ENCODE data around the gene ZNF316.
"Not testable (repeated sequence)": the region's sequence is repeated elsewhere in the genome, so short reads cannot be mapped to it uniquely, and the experiment has no call there.

ZNF316 gene

DNA sequence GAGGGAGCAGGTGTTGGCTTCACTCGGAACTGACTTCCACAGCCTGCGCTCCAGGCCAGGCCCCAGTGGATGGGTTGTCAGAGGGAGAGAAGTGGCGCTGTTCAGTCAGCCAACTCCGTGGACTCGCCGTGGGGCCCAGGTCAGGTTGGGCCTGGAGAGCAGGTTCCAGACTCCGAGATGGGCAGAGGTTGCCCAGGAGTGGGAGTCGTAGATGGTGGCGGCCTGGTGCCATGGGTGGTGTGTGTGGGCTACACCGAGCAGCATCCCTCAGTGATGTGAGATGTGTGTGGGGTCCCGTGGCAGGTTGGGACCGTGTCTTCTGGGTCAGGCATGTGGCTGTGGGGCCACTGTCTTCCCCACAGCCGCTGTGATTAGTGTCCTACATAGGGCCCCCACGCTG lies 10.4 kb downstream of the ZNF316 start:
- DNase-seq = no peak

DNA sequence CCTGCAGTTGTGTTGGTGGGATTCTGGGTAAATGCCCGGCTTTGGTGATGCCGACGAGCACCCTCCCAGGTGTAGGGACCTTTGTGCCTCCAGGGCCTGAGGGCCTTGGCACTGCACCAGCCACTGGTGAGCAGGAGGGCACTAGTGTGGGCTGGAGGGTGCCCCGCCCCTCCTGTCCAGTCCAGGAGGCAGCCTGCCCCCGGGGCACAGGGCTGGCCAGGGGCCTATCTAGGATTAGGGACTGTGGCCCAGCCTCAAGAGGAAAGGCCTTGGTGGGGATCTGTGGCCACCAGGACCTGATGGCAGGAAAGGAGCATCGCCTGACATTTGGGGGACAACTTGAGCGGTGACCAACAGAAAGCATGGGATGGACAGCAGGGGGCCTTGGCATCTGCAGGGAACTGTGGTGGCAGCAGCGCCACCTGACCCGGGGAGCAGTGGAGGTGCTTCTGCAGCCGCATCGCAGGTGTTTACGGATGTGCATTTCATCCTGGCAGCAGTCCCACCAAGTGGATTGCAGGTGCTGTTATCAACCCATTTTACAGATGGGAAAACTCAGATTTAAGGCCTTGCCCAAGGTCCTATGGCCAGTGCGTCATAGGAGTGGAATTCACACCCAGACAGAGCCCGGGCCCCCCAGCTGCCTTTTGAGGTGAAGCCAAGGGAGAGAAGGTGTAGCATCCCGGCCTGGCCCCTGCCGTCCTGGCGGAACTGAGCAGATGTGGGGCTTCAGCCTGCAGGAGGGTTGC lies 11.1 kb downstream of the ZNF316 start:
- no peak for DNase-seq

DNA sequence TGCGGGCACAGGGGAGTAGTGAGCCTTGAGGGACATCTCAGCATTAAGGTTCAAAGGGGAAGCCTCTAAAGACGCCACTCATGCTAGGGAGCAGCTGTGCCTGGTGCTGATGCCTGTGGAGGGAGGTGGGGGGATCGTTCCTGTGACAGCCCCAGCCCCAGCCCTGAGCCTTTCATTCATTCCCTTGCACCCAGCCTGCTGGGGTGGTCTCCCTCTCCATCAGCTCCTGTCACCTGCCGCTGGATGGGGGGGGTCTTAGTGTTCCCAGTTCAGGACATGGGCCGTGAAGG lies 11.6 kb downstream of the ZNF316 start:
- DNase-seq = no peak

DNA sequence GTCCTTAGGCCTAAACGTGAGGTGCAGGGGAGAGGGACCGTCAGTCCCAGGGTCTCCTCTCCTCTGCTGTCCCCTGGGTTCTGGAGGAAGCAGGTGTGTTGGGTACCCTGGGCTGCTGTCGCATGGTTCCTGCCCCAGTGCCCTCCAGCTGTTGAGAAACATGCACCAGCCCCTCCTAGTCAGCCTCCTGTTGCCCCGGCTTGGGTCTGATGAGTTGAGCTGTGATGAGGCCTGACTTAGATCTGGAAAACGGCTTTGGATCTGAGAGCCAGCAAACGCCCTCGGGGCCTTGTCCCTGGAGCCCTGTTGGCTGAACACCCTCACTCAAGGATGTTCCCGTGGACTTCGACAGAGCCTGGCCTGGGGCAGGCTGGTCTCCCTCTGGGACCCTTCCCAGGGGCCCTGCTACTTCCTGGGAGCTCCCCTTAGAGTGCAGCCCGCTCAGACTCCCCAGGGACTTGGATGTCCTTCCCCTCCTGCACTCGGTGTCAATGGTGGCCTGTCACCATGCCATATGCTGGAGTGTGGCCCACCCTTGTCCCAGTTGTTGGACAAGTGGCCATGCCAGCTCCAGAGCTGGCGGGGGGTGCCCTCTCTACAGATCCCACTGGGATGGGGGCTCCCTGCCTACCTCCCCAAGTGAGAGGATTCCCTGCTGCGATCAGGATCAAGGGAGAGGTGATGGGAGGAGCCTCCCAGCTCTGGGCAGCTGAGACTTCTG lies 12.3 kb downstream of the ZNF316 start:
- no peak for DNase-seq

DNA sequence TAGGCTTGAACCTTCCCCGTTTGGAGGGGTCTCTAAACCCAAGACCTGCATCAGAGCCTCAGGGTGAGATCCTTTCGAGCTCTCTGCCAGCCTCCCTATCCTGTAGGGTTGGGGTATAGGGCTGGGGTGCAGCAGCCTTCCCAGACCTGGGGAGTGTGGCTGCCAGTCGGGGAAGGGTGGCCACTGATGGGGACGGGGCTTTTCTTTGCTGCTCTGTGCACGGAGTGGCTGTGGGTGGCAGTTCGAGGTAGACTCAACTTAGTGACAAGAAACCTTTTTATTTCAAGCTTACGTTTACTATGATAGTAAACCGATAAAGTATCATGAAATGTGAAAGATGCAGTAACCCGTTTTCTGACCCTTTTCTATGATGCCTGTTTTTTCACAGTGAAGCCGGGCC lies 13.0 kb downstream of the ZNF316 start:
- DNase-seq = no peak

DNA sequence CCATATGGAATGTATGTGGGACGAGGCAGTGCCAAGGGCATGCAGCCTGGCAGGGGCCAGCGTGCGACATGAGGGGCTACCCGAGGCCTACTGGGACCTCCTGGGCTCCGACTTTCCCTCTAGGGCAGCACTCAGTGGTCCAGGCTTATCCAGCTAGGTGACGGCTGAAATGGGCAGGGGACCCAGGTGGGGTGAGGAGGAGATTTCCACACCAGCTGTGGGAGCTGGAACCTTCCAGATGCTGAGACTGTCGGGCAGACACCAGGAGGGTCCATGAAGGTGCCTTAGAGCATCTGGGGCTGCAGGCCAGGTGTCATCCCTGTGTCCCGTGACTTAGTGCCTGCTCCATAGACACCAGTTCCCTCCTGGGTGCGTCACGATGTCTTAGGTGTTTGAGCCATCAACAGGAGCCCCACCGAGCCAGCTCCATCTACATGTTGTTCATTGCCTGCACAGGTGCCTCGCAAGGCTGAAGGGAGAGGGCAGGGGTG lies 13.4 kb downstream of the ZNF316 start:
- no peak for DNase-seq

GRCh38 chr7:6651851-6652445 lies 14.8 kb downstream of the ZNF316 start:
- no peak for DNase-seq

DNA sequence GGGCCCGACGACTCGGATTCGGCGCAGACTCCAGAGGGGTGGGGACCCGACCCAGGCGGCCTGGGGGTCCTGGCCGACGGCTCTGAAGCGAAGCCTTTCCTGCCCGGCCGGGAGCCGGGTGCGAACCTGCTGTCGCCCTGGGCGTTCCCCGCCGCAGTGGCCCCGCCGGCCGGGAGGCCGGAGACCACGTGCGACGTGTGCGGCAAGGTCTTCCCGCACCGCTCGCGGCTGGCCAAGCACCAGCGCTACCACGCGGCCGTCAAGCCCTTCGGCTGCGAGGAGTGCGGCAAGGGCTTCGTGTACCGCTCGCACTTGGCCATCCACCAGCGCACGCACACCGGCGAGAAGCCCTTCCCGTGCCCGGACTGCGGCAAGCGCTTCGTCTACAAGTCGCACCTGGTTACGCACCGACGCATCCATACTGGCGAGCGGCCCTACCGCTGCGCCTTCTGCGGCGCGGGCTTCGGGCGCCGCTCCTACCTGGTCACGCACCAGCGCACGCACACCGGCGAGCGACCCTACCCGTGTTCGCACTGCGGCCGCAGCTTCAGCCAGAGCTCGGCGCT lies 15.4 kb downstream of the ZNF316 start:
- no peak for DNase-seq

GRCh38 chr7:6653071-6654003 lies 16.2 kb downstream of the ZNF316 start:
- no peak for DNase-seq

DNA sequence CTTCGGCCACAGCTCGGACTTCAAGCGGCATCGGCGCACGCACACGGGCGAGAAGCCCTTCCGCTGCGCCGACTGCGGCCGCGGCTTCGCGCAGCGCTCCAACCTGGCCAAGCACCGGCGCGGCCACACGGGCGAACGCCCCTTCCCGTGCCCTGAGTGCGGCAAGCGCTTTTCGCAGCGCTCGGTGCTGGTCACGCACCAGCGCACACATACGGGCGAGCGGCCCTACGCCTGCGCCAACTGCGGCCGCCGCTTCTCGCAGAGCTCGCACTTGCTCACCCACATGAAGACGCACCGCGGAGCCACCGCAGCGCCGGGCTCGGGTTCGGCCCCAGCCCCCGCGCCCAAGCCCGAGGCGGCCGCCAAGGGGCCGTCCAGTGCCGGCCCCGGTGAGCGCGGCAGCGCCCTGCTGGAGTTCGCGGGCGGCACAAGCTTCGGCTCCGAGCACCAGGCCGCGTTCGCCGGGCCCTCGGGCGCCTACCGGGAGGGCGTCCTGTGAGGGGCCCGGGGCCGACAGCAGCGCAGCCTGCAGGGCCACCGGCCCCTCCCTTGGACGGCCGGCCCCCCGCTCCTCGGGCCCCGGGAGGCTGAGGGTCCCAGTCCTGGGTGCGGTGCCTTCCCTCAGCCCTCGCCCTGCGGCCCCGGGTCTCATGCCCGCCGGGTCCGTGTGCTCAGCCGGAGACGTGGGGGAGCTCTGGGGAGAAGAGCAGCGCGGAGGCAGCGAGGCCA lies 17.2 kb downstream of the ZNF316 start:
- DNase-seq = no peak

- DNase-seq = no peak
Observed at GRCh38 chr7:6654842-6655610, 17.9 kb downstream of the ZNF316 start.

DNA sequence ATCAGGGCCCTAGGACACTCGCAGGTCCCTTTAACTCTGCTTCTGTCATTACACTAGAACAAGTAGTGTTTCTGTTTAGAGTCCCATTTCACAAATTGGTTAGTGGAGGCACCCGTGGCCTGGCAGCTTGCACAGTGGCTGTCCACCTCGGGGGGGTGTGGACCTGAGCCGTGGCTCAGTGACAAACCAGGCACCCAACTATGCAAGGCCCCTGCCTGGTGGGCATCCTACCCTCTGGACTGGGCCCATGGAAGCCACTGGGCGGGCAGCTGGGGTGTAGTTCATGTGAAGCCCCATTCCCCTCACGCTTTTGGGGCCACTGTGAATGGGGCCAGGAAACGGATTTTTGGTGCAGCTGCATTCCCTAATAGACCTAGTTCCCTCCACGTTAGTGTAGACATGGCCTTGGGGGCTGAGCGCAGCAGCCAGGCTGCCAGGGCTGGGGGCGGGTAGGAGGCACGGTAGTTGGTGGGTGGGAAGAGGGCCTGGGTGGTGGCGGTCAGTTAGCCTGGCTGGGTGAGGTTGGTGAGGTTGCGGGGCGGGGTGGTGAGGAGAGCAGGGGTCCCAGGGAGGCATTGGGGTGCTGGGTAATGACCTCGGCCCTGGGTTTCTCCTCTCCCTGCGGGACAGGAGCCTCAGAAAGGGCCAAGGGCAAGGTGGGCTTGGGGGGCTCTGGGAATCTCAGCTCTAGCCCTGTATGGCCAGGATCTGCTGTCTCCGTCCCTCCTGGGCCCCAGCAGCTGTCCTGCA lies 18.7 kb downstream of the ZNF316 start:
- no peak for DNase-seq

DNA sequence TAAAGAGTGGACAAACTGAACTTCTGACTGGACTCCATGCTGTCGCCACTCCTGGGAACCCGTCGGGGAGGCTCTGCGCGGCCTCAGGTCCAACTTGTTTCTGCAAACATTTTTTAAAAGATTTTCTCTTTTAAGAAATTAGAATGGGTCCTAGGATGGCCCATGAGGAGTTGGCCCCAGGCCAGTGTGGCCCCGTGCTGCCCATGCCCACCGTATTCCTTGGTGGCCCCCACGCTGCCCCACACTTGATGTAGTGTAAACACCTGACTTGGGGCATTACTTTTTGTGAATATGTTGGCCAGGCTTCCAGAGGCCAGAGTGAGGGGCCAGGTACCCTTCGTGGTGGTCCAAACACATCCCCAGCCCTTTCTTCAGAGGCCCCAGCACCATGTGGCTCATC lies 19.3 kb downstream of the ZNF316 start:
- no peak for DNase-seq

DNA sequence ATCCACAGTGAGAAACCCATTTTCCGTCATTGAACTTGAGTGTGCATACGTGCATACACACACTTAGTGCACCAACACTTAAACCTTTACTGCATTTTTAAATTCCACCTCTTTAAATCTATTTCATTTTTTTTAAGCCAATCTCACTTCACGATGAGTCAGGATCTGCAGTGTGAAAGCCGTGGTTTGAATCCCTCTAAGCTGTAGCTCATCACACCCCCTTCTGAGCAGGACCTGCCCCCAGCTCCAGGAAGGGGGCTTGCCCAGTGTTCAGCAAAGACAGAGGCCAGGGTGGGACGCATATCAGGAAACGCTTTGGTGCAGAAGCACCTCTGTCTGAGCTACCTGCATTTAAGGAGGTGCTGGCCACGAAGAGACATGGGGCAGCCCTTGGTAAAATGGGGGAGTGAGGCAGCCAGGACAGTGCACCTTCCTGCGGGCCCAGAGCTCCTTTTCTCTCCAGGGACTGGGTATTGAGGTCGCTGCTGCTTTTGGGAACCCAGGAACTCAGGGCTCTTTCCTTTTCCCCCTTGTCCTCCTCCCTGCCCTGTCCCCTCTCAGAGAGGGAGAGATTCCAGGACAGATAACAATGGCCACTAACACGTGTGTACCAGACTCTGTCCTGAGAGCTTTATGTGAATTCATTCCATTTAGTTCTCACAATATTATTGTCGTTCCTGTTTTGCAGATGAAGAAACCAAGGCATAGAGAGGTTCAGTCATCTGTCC lies 21.7 kb downstream of the ZNF316 start:
- DNase-seq = no peak

DNA sequence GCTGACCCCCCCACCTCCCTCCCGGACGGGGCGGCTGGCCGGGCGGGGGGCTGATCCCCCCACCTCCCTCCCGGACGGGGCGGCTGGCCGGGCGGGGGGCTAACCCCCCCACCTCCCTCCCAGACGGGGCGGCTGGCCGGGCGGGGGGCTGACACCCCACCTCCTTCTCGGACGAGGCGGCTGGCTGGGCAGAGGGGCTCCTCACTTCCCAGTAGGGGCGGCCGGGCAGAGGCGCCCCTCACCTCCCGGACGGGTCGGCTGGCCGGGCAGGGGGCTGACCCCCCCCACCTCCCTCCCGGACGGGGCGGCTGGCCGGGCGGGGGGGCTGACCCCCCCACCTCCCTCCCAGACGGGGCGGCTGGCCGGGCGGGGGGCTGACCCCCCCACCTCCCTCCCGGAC lies 33.7 kb downstream of the ZNF316 start:
- not testable (repeated sequence) for DNase-seq

GRCh38 chr7:6675807-6676405 lies 38.8 kb downstream of the ZNF316 start:
- no peak for DNase-seq

- no peak for DNase-seq
Observed at GRCh38 chr7:6680146-6680545, 43.0 kb downstream of the ZNF316 start.

DNA sequence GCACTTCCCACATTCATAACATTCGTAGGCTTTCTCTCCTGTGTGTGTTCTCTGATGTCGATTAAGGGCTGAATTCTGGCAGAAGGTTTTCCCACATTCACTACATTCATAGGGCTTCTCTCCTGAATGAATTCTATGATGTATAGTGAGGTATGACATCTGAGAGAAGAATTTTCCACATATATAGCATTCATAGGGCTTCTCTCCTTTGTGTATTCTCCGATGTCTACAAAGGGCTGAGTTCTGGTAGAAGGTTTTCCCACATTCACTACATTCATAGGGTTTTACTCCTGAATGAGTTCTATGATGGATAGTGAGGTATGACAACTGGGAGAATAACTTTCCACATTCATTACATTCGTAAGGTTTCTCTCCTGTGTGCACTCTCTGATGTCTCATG lies 54.0 kb downstream of the ZNF316 start:
- DNase-seq = no peak

DNA sequence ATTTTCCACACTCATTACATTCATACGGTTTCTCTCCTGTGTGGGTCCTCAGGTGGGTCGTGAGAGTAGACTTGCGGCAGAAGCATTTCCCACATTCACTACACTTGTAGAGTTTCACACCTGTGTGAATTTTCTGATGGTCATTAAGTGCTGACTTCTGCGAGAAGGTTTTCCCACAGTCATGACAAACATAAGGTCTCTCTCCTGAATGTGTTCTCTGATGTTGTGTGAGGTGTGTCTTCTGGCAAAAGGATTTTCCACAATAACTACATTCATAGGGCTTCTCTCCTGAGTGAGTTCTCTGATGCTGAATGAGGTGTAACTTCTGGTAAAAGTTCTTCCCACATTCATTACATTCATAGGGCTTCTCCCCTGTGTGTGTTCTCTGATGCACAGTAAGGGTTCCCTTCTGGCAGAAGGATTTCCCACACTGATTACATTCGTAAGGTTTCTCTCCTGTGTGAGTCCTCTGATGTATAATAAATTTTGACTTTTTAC lies 54.5 kb downstream of the ZNF316 start:
- no peak for DNase-seq
